ENCODE results near the gene CYBC1.

DNA sequence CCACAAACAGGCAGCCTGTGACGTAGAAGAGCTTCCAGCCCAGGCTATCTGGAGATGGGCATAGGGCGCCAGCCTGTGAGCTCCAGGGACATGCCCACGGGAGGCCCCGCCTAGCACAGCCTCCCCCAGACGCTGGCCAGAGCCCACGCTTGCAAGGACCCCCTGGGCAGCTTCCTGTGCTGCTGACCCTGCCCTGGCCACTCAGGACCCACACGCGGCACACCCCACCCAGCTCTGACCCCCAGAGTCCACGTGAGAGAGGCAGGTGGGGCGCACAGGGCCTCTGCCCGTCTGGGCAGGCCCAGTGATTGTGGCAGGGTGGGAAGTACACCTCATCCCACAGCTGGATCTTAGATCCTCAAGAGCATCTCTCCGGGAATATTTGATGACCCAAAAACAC is 3.9 kb downstream of the CYBC1 start:
- TF ChIP-seq EZH2 (IDR thresholded peaks at IDR 0.05; ENCODE audit: low read length) = no peak
- TF ChIP-seq, protein P1, sequence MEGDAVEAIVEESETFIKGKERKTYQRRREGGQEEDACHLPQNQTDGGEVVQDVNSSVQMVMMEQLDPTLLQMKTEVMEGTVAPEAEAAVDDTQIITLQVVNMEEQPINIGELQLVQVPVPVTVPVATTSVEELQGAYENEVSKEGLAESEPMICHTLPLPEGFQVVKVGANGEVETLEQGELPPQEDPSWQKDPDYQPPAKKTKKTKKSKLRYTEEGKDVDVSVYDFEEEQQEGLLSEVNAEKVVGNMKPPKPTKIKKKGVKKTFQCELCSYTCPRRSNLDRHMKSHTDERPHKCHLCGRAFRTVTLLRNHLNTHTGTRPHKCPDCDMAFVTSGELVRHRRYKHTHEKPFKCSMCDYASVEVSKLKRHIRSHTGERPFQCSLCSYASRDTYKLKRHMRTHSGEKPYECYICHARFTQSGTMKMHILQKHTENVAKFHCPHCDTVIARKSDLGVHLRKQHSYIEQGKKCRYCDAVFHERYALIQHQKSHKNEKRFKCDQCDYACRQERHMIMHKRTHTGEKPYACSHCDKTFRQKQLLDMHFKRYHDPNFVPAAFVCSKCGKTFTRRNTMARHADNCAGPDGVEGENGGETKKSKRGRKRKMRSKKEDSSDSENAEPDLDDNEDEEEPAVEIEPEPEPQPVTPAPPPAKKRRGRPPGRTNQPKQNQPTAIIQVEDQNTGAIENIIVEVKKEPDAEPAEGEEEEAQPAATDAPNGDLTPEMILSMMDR (optimal IDR thresholded peaks at IDR 0.05 in 1 of 3, IDR thresholded peaks at IDR 0.05 in 1 of 3, conservative IDR thresholded peaks at IDR 0.05 in 1 of 3; ENCODE audit: extremely low read depth in 1 of 3, insufficient read depth in 2 of 3, low read length in 3 of 3) = no peak

Measured in keratinocyte (primary cell).